ENCODE measurements around the gene POU5F2.

DNA sequence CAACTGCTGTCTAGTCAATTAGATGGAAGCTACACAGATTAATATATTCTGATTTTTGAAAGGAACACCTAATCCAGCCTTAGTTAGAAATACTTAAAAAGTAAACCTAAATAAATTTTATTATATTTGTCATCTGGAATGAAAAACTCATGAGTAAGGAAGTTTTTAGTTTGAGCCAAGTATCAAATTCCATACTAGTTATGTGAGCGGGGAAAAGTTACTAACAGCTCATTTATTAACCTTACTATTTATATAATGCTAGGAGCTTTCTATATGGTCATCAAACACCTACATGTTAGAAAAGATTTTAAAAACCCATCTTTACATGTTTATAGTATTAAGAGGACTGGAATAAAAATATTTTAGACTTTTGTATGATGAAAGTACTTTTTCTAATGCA, 41.6 kb upstream of the POU5F2 start:
- TF ChIP-seq CTCF (IDR thresholded peaks at IDR 0.05; ENCODE audit: poor library complexity) (no peak), EZH2 (IDR thresholded peaks at IDR 0.05; ENCODE audit: borderline replicate concordance) (no peak)

Measured in hepatocyte (in vitro differentiated cells).